Neuronal stem cell (in vitro differentiated cells): Measurements from ENCODE around the gene NUMBL.

ENCODE experiments used
- DNase-seq: peaks from one replicate; pipeline ENCODE4 v3.0.0-alpha.2; 2013; ENCODE audit warnings: low spot score
- H2AFZ ChIP-seq: one replicate; pipeline ENCODE4 v1.6.1; 2013; ENCODE audit warnings: mild to moderate bottlenecking, low read length, inconsistent platforms
- H2AK5ac ChIP-seq: 2 replicates; pipeline ENCODE4 v1.6.1; 2013; ENCODE audit warnings: low read depth, mild to moderate bottlenecking, inconsistent platforms, low read length, moderate library complexity, mixed read lengths
- H2BK120ac ChIP-seq: 2 replicates; pipeline ENCODE4 v1.6.1; 2013; ENCODE audit warnings: low read depth, mild to moderate bottlenecking, inconsistent platforms, low read length, moderate library complexity, mixed read lengths
- H2BK12ac ChIP-seq: one replicate; pipeline ENCODE4 v1.6.1; 2013; ENCODE audit warnings: low read length, inconsistent platforms
- H2BK15ac ChIP-seq: 2 replicates; pipeline ENCODE4 v1.6.1; 2013; ENCODE audit warnings: mild to moderate bottlenecking, low read length, inconsistent platforms, mixed read lengths
- H2BK5ac ChIP-seq: one replicate; pipeline ENCODE4 v1.6.1; 2013; ENCODE audit warnings: inconsistent platforms, mild to moderate bottlenecking, low read length, moderate library complexity
- H3K14ac ChIP-seq: one replicate; pipeline ENCODE4 v1.6.1; 2013; ENCODE audit warnings: low read length, inconsistent platforms
- H3K18ac ChIP-seq: 2 replicates; pipeline ENCODE4 v1.6.1; 2013; ENCODE audit warnings: low read length, inconsistent platforms
- H3K23ac ChIP-seq: 2 replicates; pipeline ENCODE4 v1.6.1; 2013; ENCODE audit warnings: low read depth, mild to moderate bottlenecking, mixed read lengths, low read length, inconsistent platforms; ENCODE audit not compliant: poor library complexity
- H3K27ac ChIP-seq: replicated peaks from 3 replicates; pipeline ENCODE4 v1.5.1; 2013; ENCODE audit warnings: low read length, inconsistent platforms
- H3K27me3 ChIP-seq, 3 experiments: 2 replicates each; pipeline ENCODE4 v1.6.1; 2013; ENCODE audit warnings: low read length in 3 of 3, mild to moderate bottlenecking in 2 of 3, inconsistent platforms in 1 of 3, low read depth in 1 of 3, mixed read lengths in 1 of 3, moderate library complexity in 1 of 3; ENCODE audit not compliant: control insufficient read depth in 3 of 3, insufficient read depth in 3 of 3
- H3K36me3 ChIP-seq, 2 donors: replicated peaks in 1 of 2; 2 replicates each; pipeline ENCODE4 v1.6.1; 2013; ENCODE audit warnings: low read length in 2 of 2; ENCODE audit not compliant: control insufficient read depth in 2 of 2, insufficient read depth in 2 of 2
- H3K4ac ChIP-seq: 2 replicates; pipeline ENCODE4 v1.6.1; 2013; ENCODE audit warnings: inconsistent platforms, mild to moderate bottlenecking, low read length, moderate library complexity
- H3K4me1 ChIP-seq, 2 donors: 1 replicate in 1 of 2; 2 replicates in 1 of 2; pipeline ENCODE4 v1.6.1; 2013; ENCODE audit warnings: low read length in 2 of 2, low read depth in 1 of 2; ENCODE audit not compliant: control insufficient read depth in 2 of 2, insufficient read depth in 1 of 2
- H3K4me2 ChIP-seq: one replicate; pipeline ENCODE4 v1.6.1; 2013; ENCODE audit warnings: mild to moderate bottlenecking, low read length, inconsistent platforms; ENCODE audit not compliant: insufficient read depth, poor library complexity, severe bottlenecking
- H3K4me3 ChIP-seq, 2 donors: 2 replicates each; pipeline ENCODE4 v1.5.1; 2013; ENCODE audit warnings: low read length in 2 of 2, mild to moderate bottlenecking in 2 of 2, inconsistent platforms in 1 of 2, moderate library complexity in 1 of 2
- H3K79me1 ChIP-seq: one replicate; pipeline ENCODE4 v1.6.1; 2013; ENCODE audit warnings: low read depth, mild to moderate bottlenecking, inconsistent platforms, low read length, moderate library complexity
- H3K9ac ChIP-seq: one replicate; pipeline ENCODE4 v1.6.1; 2013; ENCODE audit warnings: mild to moderate bottlenecking, low read depth, low read length, inconsistent platforms; ENCODE audit not compliant: poor library complexity
- H3K9me3 ChIP-seq, 2 donors: replicated peaks in 1 of 2; 2 replicates each; pipeline versions ENCODE3 to v1.6.1; 2013; ENCODE audit warnings: low read length in 2 of 2, mild to moderate bottlenecking in 2 of 2, inconsistent platforms in 1 of 2, low read depth in 1 of 2, mixed read lengths in 1 of 2, moderate library complexity in 1 of 2; ENCODE audit not compliant: control insufficient read depth in 2 of 2, insufficient read depth in 1 of 2
- H4K8ac ChIP-seq: one replicate; pipeline ENCODE4 v1.6.1; 2013; ENCODE audit warnings: low read depth, mild to moderate bottlenecking, inconsistent platforms, low read length, moderate library complexity
- H4K91ac ChIP-seq: one replicate; pipeline ENCODE4 v1.6.1; 2013; ENCODE audit warnings: low read length, low read depth, mild to moderate bottlenecking, inconsistent platforms; ENCODE audit not compliant: poor library complexity
- WGBS, 2 donors: extraction: QIAGEN DNeasy Blood & Tissue Kit; methylation state at CpG; one replicate each; pipeline ENCODE4 v1.1.7; 2013; ENCODE audit warnings: missing lambda C conversion rate in 2 of 2, mixed read lengths in 1 of 2; ENCODE audit not compliant: insufficient read length in 2 of 2, insufficient replicate concordance in 1 of 2; ENCODE audit errors: extremely low coverage in 2 of 2; 5-methylcytosine and 5-hydroxymethylcytosine counted together

Gene NUMBL

DNA sequence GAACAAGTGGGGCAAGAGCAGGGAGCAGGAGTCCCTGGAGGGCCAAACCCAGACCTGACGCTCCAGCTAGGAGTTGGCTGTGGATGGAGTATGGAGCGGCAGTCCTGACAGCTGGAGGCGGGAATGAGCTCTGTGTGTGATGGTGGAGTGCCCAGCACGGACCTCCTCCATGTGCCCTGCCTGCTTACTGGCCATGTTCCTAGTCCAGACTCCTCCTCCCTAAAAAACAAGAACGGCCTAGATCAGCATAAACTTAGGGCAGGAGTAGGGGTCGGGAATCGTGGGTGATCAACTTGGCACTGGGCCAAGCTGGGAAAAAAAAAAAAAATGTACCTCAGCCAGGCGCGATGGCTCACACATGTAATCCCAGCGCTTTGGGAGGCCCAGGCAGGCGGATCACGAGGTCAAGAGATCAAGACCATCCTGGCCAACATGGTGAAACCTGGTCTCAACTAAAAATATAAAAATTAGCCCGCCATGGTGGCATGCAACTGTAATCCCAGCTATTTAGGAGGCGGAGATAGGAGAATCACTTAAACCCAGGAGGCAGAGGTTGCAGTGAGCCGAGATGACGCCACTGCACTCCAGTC, 59.8 kb downstream of the NUMBL start:
- no peak overlapping the region for H3K27ac ChIP-seq
- H4K8ac ChIP-seq = no peak overlapping the region
- H4K91ac ChIP-seq = no peak overlapping the region
- no CpG with 5 or more reads among the region's 16 CpGs for whole genome bisulfite sequencing, 2 donors
- no peak overlapping the region for H2AFZ ChIP-seq
- peaks cover 8 to 49% of the 10 kb centered on the region in 2 donors for H3K36me3 ChIP-seq
- H3K4me2 ChIP-seq = no peak overlapping the region
- H3K79me1 ChIP-seq = no peaks in the 10 kb centered on the region
- no peak overlapping the region for H3K4ac ChIP-seq
- H3K4me1 ChIP-seq = peaks cover 6 to 12% of the 10 kb centered on the region in 2 donors
- no peak overlapping the region for H2BK120ac ChIP-seq
- no peak overlapping the region for H2BK12ac ChIP-seq
- no peak overlapping the region for H3K18ac ChIP-seq
- no peaks in the 10 kb centered on the region for H3K9me3 ChIP-seq
- no peak for DNase-seq
- H3K23ac ChIP-seq = no peak overlapping the region
- H3K4me3 ChIP-seq = no peak overlapping the region
- peaks cover 0 to 6% (median 0%) of the 10 kb centered on the region in 3 experiments for H3K27me3 ChIP-seq
- no peak overlapping the region for H2AK5ac ChIP-seq
- no peak overlapping the region for H3K9ac ChIP-seq
- H3K14ac ChIP-seq = no peak overlapping the region
- H2BK15ac ChIP-seq = no peak overlapping the region
- no peak overlapping the region for H2BK5ac ChIP-seq

DNA sequence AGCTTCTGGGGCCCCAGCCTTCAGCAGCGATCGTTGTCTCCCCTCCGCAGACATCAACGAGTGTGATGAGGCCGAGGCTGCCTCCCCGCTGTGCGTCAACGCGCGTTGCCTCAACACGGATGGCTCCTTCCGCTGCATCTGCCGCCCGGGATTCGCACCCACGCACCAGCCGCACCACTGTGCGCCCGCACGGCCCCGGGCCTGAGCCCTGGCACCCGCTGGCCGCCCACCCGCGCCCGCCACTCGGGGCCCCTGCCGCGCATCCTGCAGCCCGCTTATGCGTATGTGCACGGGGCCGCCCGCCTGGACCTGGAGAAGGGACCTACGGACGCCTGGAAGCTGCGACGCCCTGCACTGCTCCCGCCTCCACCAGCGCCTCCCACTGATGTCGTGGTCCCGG, 61.1 kb downstream of the NUMBL start:
- peaks cover 8 to 61% of the 10 kb centered on the region in 2 donors for H3K36me3 ChIP-seq
- H3K14ac ChIP-seq = no peak overlapping the region
- H2BK12ac ChIP-seq = no peak overlapping the region
- no peak overlapping the region for H2AFZ ChIP-seq
- H3K27ac ChIP-seq = no peak overlapping the region
- peaks cover 6 to 12% of the 10 kb centered on the region in 2 donors for H3K4me1 ChIP-seq
- no peak overlapping the region for H3K4me3 ChIP-seq
- no peak overlapping the region for H2BK15ac ChIP-seq
- H2BK5ac ChIP-seq = no peak overlapping the region
- H3K9me3 ChIP-seq = no peaks in the 10 kb centered on the region
- WGBS, 2 donors = no CpG with 5 or more reads among the region's 42 CpGs
- no peak overlapping the region for H2BK120ac ChIP-seq
- H3K18ac ChIP-seq = no peak overlapping the region
- no peak overlapping the region for H4K8ac ChIP-seq
- peak overlapping the region; percentile 14 for H4K91ac ChIP-seq
- H3K4ac ChIP-seq = no peak overlapping the region
- peak overlapping the region; percentile 13 for H3K9ac ChIP-seq
- DNase-seq = no peak
- H3K4me2 ChIP-seq = no peak overlapping the region
- no peaks in the 10 kb centered on the region for H3K79me1 ChIP-seq
- no peak overlapping the region for H2AK5ac ChIP-seq
- H3K27me3 ChIP-seq = peaks cover 0 to 3% (median 0%) of the 10 kb centered on the region in 3 experiments
- no peak overlapping the region for H3K23ac ChIP-seq

DNA sequence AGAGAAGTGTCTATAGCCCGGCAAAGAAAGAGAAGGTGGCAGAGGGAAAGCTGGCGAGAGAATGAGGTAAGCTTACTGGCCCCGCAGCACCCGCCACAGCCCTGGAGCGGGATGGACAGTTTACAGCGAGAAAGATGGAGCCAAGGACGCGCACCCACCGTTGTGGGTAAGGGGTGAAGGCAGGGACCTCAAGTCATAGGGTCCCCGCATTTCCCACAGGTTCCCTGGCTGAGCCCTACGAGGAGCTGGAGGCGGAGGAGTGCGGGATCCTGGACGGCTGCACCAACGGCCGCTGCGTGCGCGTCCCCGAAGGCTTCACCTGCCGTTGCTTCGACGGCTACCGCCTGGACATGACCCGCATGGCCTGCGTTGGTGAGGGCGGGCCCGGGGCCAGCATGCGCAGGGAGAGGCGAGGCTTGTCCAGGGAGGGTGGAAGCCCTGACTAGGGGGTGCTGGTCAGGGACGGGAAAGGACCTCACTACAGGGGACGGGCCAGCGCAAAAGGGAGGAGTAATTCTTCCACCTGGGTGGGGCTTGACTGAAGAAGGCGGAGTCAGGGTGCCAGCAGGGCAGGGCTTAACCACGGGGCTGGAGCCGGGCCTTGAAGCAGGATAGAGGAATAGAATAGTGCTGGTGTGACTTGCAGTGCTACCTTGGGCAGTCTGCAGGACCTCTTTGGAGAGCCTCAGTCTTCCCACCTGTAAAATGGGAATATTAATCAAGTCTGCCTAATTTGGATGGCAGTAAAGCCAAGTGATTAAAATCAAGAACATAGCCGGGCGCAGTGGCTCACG, 62.8 kb downstream of the NUMBL start:
- no peak overlapping the region for H2AFZ ChIP-seq
- H3K4me3 ChIP-seq = no peak overlapping the region
- no peaks in the 10 kb centered on the region for H3K79me1 ChIP-seq
- peaks cover 8 to 77% of the 10 kb centered on the region in 2 donors for H3K36me3 ChIP-seq
- no peak overlapping the region for H2BK5ac ChIP-seq
- H4K91ac ChIP-seq = no peak overlapping the region
- no peak overlapping the region for H2AK5ac ChIP-seq
- H2BK15ac ChIP-seq = no peak overlapping the region
- no peak for DNase-seq
- H3K23ac ChIP-seq = peak overlapping the region; percentile 86
- no CpG with 5 or more reads among the region's 39 CpGs for WGBS, 2 donors
- H2BK120ac ChIP-seq = no peak overlapping the region
- H3K4me2 ChIP-seq = no peak overlapping the region
- H3K4ac ChIP-seq = no peak overlapping the region
- H3K9ac ChIP-seq = peak overlapping the region; percentile 3
- no peaks in the 10 kb centered on the region for H3K27me3 ChIP-seq
- H3K18ac ChIP-seq = peak overlapping the region; percentile 33
- H3K4me1 ChIP-seq = peaks cover 5 to 11% of the 10 kb centered on the region in 2 donors
- no peaks in the 10 kb centered on the region for H3K9me3 ChIP-seq
- H3K27ac ChIP-seq = no peak overlapping the region
- H2BK12ac ChIP-seq = no peak overlapping the region
- no peak overlapping the region for H4K8ac ChIP-seq
- no peak overlapping the region for H3K14ac ChIP-seq

DNA sequence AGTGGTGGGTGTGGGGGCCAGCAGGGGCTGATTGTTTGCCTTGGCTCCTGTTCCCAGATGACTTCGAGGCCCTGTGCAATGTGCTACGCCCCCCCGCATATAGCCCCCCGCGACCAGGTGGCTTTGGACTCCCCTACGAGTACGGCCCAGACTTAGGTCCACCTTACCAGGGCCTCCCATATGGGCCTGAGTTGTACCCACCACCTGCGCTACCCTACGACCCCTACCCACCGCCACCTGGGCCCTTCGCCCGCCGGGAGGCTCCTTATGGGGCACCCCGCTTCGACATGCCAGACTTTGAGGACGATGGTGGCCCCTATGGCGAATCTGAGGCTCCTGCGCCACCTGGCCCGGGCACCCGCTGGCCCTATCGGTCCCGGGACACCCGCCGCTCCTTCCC, 63.5 kb downstream of the NUMBL start:
- H3K23ac ChIP-seq = no peak overlapping the region
- no peak overlapping the region for H3K4me3 ChIP-seq
- H3K9ac ChIP-seq = no peak overlapping the region
- peaks cover 13 to 84% of the 10 kb centered on the region in 2 donors for H3K36me3 ChIP-seq
- H2BK5ac ChIP-seq = peak overlapping the region; percentile 42
- no peak overlapping the region for H3K27ac ChIP-seq
- no peak overlapping the region for H4K8ac ChIP-seq
- H2BK120ac ChIP-seq = peak overlapping the region; percentile 42
- H2AK5ac ChIP-seq = no peak overlapping the region
- no peak overlapping the region for H3K4me2 ChIP-seq
- no peak overlapping the region for H3K14ac ChIP-seq
- DNase-seq = no peak
- H3K18ac ChIP-seq = peak overlapping the region; percentile 6
- no CpG with 5 or more reads among the region's 24 CpGs for WGBS, 2 donors
- no peaks in the 10 kb centered on the region for H3K27me3 ChIP-seq
- H3K4me1 ChIP-seq = peaks cover 0 to 7% of the 10 kb centered on the region in 2 donors
- H2AFZ ChIP-seq = no peak overlapping the region
- H4K91ac ChIP-seq = no peak overlapping the region
- H2BK15ac ChIP-seq = no peak overlapping the region
- H3K79me1 ChIP-seq = peaks cover 2% of the 10 kb centered on the region
- no peak overlapping the region for H2BK12ac ChIP-seq
- no peaks in the 10 kb centered on the region for H3K9me3 ChIP-seq
- H3K4ac ChIP-seq = no peak overlapping the region
